H54 (cell line): ENCODE results near the gene KRIT1.

Experiments used
- DNase-seq: peaks from one replicate; pipeline ENCODE4 v3.0.0; 2011; ENCODE audit warnings: low spot score, mixed read lengths; ENCODE audit not compliant: insufficient read length
- FAIRE-seq: peaks from 3 replicates; lab custom pipeline; 2011; peaks lifted over from hg19 to GRCh38; lab: Jason Lieb, UNC
- POLR2A ChIP-seq: IDR thresholded peaks from 2 replicates; pipeline ENCODE4 v1.6.1; 2011; ENCODE audit warnings: low read depth, mild to moderate bottlenecking, low read length

The KRIT1 gene

GRCh38 chr7:92156990-92157389 lies 88.7 kb downstream of the KRIT1 start:
- no peak for TF ChIP-seq POLR2A
- DNase-seq (no peak), FAIRE-seq (no peak)

- DNase-seq (no peak), FAIRE-seq (no peak)
- no peak for TF ChIP-seq POLR2A
These were observed 90.5 kb downstream of the KRIT1 start for GRCh38 chr7:92155108-92155739.

- no peak for FAIRE-seq
- TF ChIP-seq POLR2A, result no peak
- no peak for DNase-seq
These were observed 95.2 kb downstream of the KRIT1 start for GRCh38 chr7:92150450-92151017.

- no peak for TF ChIP-seq POLR2A
- no peak for DNase-seq
- FAIRE-seq, result no peak
These were observed 95.9 kb downstream of the KRIT1 start for GRCh38 chr7:92149736-92150239.
